NCI-H2227 (cell line): ENCODE results near the gene TRMT44.
"Not testable (repeated sequence)": the region's sequence is repeated elsewhere in the genome, so short reads cannot be mapped to it uniquely, and the experiment has no call there.

Experiments used
- DNase-seq: peaks from one replicate; lab custom pipeline; 2025; ENCODE audit not compliant: unreplicated experiment; lab: John Stamatoyannopoulos, UW

Gene TRMT44

DNA sequence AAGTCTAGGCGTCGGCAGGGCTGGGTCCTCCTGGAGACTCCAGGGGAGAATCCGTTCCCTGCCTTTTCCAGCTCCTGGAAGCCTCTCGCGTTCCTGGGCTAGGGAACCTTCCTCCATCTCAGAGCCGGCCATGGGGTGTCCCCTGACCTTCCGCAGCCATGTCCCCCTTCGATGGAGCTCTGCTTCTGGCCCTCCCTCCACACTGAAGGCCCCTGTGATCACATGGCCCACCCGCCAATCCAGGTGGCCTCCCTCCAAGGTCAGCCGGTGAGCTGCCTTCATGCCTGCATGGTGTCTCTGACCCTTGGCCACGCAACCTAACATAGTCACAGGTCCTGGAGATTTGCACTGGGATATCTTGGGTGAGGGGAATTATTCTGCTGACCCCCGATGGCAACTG is 69.6 kb downstream of the TRMT44 start:
- DNase-seq: no peak

DNA sequence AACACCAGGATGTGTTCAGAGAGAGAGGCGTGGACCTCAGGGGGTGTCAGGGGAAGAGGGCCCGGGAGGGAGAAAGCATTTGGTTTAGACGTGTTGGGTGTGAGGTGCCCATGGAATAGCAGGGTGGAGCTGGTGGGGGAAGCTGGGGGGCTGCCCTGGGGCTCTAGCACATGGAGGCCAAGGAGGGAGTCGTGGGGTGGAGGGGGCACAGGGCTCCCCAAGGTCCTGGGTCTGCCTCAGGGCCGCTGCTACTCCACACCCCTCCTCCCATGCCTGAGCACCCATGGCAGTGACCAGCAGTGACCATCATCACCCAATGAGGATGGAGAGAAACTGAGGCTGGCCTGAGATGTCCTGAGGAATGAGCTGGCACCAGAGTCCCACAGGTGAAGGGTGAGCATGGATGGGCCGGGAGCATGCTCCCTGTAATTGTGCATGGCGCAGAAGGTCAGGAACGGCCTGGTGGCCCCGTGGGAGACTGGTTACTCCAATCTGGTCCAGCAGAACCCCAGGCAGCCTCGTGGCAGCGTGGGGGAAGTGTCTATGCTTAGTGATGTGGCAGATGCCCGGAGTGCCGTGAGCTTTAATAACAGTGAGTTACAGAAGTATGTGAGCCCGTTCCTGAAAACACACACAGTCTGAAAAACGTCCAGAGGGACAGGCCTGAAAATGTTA is 70.2 kb downstream of the TRMT44 start:
- DNase-seq: no peak

DNA sequence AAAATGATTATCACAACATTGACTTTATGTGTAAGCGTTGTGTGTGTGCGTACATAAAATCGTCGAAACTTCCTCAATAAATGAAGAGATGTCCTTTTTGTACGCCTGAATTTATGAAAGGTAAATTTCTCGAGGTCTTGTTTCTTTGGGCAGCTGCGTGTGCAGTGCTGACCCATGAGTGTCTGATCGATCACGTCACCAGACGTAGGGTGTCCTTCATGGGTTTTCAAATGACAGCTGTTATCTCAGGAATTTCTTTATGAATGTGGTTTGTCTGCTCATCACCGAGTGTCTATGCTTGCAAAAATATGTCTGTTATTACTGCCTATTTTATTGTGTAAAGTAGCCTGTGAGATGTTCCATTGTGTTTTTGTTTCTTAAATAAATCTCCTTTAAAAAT is 71.9 kb downstream of the TRMT44 start:
- DNase-seq: no peak

DNA sequence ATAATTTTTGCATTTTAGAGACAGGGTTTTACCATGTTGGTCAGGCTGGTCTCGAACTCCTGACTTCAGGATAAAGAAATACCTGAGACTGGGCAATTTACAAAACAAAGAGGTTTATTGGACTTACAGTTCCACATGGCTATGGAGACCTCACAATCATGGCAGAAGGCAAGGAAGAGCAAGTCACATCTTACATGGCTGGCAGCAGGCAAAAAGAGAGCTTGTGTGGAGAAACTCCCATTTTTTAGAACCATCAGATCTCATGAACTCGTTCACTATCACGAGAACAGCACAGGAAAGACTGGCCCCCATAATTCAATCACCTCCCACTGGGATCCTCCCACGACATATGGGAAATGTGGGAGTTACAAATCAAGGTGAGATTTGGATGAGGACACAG is 72.5 kb downstream of the TRMT44 start:
- DNase-seq: not testable (repeated sequence)

DNA sequence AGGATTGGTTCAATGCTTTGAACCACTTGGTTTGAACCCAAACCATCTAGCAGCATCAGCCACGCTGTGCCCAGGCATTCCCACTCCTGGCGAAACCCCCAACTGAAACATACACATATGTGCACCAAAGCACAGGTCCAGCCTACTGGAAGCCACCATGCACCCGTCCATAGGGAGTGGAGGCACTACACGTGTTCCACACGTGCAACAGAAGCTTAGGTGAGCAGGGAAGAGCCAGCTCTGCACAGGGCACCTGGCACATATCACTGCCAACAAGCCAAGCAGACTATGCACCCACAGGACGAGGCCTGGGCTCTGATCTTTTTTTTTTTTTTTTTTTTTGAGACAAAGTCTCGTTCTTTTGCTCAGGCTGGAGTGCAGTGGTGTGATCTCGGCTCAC is 73.4 kb downstream of the TRMT44 start:
- no peak for DNase-seq

DNA sequence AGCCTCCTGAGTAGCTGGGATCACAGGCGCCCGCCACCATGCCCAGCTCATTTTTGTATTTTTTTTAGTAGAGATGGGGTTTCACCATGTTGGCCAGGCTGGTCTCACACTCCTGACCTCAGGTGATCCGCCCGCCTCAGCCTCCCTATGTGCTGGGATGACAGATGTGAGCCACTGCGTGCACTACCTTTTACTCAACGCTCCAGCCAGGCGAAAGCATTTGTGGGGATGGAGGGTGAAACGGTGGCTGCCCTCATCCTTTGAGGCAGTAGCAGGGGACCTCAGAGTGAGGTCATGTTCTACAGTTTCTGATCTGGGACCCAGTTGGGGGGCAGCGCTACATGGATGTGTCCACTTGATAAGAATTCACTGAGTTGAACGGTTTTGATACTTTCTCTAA is 73.8 kb downstream of the TRMT44 start:
- DNase-seq: no peak

DNA sequence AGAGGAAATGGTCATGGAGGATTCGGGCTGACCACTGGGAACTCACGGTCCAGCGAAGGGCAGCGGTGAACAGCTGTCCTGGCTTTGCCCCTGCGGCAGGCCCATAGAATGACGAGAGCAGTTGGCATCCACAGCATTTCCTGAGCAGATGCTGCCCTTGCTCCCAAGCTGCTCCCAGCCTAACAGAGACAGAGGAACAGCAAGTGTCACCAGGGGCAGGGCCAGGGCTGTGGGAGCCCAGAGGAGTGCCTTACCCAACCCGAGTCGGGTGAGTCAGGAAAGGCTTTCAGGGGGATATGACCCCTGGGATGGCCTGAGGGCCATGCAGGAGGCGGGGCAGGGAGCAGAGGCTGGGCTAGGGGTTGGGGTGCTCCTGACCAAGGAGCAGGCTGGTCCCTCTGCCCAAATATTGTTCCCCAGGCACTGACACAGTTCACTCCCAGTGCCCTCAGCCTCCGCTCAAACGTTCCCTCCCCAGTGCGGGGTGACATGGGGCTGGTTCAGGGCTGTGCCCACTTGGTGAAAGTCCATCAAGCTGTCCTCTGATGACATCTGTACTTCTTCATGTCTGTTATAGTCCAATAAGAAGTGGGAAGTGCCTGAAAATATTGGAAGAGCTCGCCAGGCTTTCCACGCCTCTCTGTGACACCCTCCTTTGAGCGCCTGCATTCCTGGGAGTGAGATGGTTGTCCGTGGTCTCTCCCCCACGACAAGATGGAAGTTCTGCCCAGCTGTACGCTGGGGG is 74.9 kb downstream of the TRMT44 start:
- DNase-seq: no peak

DNA sequence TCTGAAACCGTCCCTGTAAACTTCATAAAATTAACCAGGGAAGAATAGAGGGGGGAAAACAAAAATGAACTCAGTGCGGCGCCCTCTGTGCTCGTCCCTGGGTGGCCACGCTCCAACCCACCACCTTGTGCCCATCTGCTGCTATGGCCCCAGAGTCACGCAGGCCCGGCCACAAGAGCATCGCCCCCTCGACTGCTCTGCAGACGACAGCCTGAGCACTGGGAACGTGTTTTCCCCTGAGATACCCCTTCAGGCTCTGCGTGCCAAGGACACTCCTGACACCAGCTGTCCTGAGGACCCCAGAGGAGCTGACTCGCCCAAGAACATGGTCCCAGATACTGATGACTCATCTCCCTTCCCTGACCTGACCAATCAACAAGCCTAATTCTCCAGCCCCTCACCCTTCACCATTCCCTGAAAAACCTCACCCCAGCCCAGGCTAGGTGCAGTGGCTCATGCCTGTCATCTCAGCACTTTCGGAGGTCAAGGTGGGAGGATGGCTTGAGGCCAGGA is 75.5 kb downstream of the TRMT44 start:
- no peak for DNase-seq

DNA sequence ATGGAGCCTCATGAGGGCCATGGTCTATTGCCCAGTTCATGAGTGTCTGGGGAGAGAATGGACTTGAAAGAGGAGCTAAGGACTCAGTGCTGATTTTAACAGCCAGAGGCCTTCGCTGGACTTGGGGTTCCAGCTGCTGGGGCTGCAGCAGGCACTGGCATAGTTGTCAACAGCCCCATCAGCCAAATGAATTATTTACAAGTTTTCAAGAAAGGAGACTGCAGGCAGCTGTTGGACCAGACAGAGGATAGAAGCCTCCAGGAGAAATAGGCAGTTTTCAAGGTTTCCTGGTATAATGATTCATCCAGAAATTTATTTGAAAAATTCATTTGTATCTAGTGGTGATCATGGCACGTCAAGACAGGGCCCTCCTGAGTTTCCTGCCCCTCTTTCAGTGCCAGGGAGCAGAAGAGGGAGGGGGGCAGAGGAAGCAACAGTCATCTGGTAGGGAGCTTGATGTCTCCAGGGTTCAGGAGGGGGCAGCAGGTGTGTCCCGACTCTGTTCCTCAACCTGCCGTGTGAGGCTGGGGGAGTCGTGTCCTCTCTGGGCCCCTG is 76.5 kb downstream of the TRMT44 start:
- DNase-seq: no peak

DNA sequence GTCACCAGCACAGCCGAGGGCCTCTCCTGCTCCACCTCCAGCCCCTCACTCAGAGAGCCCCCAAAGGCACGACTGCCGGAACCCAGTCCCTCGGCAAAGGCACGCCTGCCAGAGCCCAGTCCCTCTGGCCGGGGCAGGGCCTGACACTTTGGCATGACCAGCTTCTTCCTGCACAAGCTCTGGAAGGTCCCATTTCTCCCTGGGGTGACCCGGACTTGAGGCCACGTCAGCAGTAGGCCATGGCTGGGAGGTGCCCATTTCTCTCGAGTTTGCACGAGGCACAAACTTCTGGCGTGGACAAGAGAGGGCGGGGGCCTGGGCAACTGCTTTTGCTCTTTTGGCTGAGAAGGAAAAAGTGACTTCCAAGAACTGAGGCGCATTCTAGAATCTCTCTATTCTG is 77.4 kb downstream of the TRMT44 start:
- DNase-seq: no peak

DNA sequence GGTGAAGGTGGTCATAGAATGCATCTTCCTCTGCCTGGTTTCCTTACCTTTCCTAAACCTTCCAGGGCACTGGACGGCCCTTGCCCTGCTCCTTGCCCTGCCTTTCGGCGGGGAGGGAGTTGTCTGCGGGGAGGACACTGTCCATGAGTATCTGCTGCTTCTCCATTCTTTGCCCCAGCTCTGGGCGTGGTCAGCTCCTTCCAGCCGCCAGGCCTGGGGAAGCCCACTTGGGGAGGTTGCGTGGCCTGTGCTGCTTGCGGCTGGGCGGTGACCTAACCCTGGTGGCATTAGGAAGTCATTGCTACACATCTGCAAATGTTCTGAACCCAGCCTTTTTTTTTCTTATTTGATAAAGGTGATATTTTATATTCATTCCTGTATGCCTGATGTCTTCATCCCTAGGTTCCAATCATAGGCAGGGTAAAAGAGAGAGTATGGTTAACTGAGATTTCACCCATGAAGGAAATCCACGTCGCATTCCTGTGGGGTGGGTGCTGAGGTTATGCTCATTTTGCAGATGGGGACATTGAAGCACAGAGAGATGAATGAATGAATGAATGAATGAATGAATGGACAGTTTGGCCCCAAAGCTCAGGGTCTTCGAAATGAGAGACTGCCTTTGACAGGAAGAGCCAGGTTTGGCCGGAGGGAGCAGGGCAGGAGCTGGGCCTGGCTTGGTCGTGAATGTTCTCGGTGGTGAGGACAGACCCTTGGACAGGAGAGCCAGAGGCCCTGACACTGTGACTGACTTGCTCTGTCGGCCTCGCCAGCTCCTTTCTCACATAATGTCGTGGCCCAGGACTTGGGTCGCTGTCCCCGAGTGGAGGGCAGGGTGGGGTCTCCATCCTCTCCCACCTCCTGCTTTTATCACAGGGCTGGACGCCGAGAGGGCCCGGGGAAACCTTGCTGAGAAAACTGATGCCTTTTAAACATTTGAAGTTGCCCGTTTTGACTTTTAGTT is 81.9 kb downstream of the TRMT44 start:
- no peak for DNase-seq

DNA sequence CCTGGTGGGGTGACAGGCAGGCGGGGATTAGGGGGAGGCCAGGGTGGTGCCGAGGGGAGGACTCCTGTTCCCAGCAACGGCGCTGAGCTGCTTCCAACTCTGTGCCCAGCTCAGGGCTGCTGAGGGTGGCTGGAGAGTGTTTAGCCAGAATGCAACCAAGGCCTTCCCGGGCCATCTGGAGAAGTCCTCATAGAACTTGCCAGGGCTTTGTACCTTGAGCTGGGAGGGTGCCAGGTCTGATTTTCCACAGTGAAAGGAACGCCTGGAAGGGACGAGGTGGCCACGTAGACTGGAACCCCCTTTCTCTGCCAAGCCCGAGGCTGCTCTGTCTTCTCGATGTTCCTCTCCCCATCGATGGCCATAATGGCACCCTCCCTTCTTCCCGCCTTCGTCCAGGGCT is 82.6 kb downstream of the TRMT44 start:
- no peak for DNase-seq

DNA sequence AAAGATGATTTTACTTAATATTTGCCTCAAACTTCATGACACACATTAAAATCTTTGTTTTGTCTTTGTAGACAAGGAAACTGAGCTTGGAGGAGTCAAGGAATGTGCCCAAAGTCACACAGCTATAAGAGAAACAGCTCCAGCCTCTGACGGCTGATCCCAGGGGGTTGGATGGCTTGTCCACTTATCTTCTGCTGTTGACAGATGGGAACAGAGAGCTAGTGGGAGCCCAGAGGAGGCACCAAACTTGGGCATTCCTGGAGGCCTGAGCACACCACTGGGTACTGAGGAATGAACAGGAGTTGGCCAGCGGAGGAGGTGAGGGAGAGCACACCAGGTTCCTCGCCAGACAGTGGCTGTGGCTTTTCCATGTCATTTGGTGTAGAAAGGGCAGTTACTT is 83.2 kb downstream of the TRMT44 start:
- DNase-seq: no peak

DNA sequence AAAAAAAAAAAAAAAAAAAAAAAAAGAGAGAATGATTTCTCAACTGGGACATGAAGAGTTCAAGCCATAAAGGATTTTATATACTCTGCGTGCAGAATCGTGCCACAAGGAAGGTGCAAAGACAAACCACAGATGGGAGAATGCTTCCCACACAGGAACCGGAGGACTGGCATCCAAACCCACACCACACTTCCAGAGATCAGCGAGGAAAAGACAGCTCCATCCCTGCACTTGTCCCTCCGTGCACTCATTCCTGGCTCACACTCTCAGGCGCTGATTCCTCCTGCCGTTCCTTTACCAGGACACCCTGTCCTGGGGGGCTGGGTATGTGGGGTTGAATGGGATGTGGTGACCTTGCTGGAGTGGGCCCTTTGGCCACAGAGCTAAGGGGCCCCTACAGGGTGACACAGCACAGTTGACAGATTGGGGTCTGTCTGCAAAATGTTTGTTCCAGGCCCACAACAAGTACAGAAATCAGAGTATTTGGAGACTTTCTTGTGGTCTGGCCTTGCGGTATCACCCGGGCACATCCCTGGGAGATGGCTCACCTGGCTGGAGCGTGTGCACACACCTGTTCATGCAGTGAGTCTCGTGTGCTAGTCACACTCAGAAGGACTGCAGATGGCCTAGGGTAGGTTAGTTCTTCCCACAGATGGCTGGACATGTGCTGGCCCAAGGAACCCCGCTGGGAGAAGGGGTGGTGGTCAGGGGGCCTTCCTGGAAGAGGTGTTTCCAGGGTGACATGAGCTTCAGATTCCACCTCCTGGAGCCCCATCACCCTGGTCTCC is 84.2 kb downstream of the TRMT44 start:
- DNase-seq: no peak

DNA sequence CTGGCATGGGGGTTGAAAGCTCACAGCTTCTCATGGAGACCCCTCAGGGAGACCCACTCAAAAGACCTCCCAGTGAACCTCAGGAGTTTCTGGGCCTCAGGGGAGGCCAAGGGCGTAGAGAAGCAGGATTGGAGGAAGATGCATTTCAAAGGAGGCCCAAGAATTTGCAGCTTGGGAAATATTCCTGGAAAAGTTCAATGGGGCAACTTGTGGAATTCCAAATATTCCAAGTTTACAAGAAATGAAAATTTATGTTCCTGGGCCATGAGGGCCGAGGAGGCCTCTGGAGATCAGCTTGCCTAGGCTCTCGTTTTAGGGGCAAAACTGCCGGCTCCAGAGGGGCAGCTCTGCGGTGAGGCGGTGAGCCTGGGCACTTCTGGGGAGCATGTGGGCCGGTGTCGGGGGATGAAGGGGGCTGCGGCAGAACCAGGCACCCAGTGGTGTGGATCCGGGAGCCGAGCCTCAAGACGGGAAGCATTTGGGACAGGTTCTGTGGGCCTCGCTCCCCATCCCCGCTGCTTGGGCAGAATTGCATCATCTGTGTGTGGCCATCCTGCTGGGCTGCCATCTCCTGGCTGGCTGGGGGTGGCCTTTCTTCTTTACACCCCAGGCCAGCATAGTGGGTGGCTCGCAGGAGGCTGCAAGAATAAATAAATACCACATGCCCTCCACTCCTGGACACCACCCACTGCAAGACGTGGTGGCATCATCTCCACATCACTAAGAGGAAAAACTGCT is 85.0 kb downstream of the TRMT44 start:
- no peak for DNase-seq
